Adrenal gland (tissue), 5 donors: Measurements from ENCODE around the gene PSMB3.

Experiments
- CTCF ChIP-seq, 6 experiments: fragments of 450-650 bp in 4 of 6; fragments of 200-600 bp in 2 of 6; sonication (generic) in 1 of 6; IDR thresholded peaks; 1 replicate in 5 of 6; 2 replicates in 1 of 6; pipeline versions ENCODE4 v1.5.1 to v1.8.0; 2016 to 2021; ENCODE audit warnings: antibody characterized with exemption in 6 of 6, mild to moderate bottlenecking in 2 of 6, moderate library complexity in 1 of 6
- POLR2A ChIP-seq, 2 donors: fragments of 450-650 bp; IDR thresholded peaks; one replicate each; pipeline ENCODE4 v1.6.1; 2017; ENCODE audit warnings: antibody characterized with exemption in 2 of 2, mild to moderate bottlenecking in 2 of 2, moderate library complexity in 1 of 2
- donor health status: DM: no; HTN: no; CAD: no.

- no peak for TF ChIP-seq CTCF (IDR thresholded peaks at IDR 0.05)
- TF ChIP-seq POLR2A (IDR thresholded peaks at IDR 0.05), result no peak
These were observed 1.3 kb upstream of the PSMB3 start for GRCh38 chr17:38751144-38751807.
